Suppressor macrophage treated with lipopolysaccharide for 4 hours (primary cell): ENCODE results near the gene TRIM74.
"Not testable (repeated sequence)": the region's sequence is repeated elsewhere in the genome, so short reads cannot be mapped to it uniquely, and the experiment has no call there.

ENCODE experiments used
- DNase-seq: peaks from one replicate; pipeline ENCODE4 v3.0.0-alpha.2; 2020

Gene TRIM74

GRCh38 chr7:72954563-72955198 is 14.6 kb downstream of the TRIM74 start:
- not testable (repeated sequence) for DNase-seq

GRCh38 chr7:72953901-72954562 is 15.2 kb downstream of the TRIM74 start:
- DNase-seq, result not testable (repeated sequence)

- not testable (repeated sequence) for DNase-seq
These were observed 18.8 kb downstream of the TRIM74 start for GRCh38 chr7:72950432-72950831.

- DNase-seq, result not testable (repeated sequence)
These were observed 19.6 kb downstream of the TRIM74 start for GRCh38 chr7:72949686-72950085.

GRCh38 chr7:72949276-72949675 is 20.0 kb downstream of the TRIM74 start:
- DNase-seq, result not testable (repeated sequence)

GRCh38 chr7:72948714-72949113 is 20.6 kb downstream of the TRIM74 start:
- not testable (repeated sequence) for DNase-seq

GRCh38 chr7:72946130-72946745 is 23.0 kb downstream of the TRIM74 start:
- DNase-seq, result not testable (repeated sequence)

- DNase-seq, result not testable (repeated sequence)
These were observed 23.7 kb downstream of the TRIM74 start for GRCh38 chr7:72945597-72945996.

GRCh38 chr7:72944937-72945336 is 24.3 kb downstream of the TRIM74 start:
- DNase-seq, result not testable (repeated sequence)

- not testable (repeated sequence) for DNase-seq
These were observed 26.3 kb downstream of the TRIM74 start for GRCh38 chr7:72942956-72943355.

GRCh38 chr7:72942022-72942705 is 27.1 kb downstream of the TRIM74 start:
- DNase-seq, result not testable (repeated sequence)

GRCh38 chr7:72928216-72928615 is 41.0 kb downstream of the TRIM74 start:
- not testable (repeated sequence) for DNase-seq

GRCh38 chr7:72927791-72928190 is 41.5 kb downstream of the TRIM74 start:
- not testable (repeated sequence) for DNase-seq

- no peak for DNase-seq
These were observed 43.6 kb downstream of the TRIM74 start for GRCh38 chr7:72925546-72926120.

GRCh38 chr7:72924733-72925545 is 44.3 kb downstream of the TRIM74 start, which contains the start of gene POM121:
Gene POM121 (plus strand): TSS chr7:72925095. CDS start chr7:72925122, 27 bp downstream.
- DNase-seq, result peak; percentile 92

- peak; percentile 5 for DNase-seq
These were observed 44.9 kb downstream of the TRIM74 start for GRCh38 chr7:72924386-72924732.

GRCh38 chr7:72919256-72919775 is 50.0 kb downstream of the TRIM74 start:
- DNase-seq, result no peak

- DNase-seq, result peak; percentile 61
These were observed 54.3 kb downstream of the TRIM74 start for GRCh38 chr7:72914756-72915525.

- not testable (repeated sequence) for DNase-seq
These were observed 55.5 kb downstream of the TRIM74 start for GRCh38 chr7:72913750-72914149.

GRCh38 chr7:72911395-72911794 is 57.9 kb downstream of the TRIM74 start:
- not testable (repeated sequence) for DNase-seq
